Measurements from ENCODE around the gene ACAD11. TPM values are rescaled to one million over a fixed set of nuclear protein-coding genes. Genes with fewer than 3 reads are reported as not detected.

The ACAD11 gene
- total RNA-seq, 1 experiment from 2014 or later = 15.6 TPM

DNA sequence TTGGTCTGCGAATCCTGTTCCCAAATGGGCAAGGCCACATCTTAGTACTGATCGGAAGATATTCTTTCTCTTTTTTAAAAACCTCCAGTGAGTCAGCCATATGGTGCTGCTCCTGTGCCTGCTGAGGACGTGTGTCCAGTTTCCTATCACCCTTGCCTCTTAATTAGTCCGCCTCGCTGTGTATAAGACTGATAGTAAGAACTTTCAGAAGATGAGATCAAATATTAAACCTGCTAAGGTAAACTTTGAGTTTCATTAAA, 1.1 kb upstream of the ACAD11 start:
- Histone ChIP-seq H3K18ac (ENCODE audit: insufficient read length, low read depth, low read length) (no peak overlapping the region), H3K14ac (ENCODE audit: insufficient read depth, low read length) (no peak overlapping the region), H3K4me2 (ENCODE audit: insufficient read depth, insufficient read length, low read length) (peak overlapping the region; percentile 59), H3K4ac (ENCODE audit: low read depth, low read length) (no peak overlapping the region), H3K56ac (ENCODE audit: insufficient read length, low read depth, low read length) (no peak overlapping the region), H3K4me1 (ENCODE audit: insufficient read depth, low read length) (no peaks in the 10 kb centered on the region), H3K23ac (ENCODE audit: insufficient read length, low read depth, low read length) (no peak overlapping the region), H4K20me1 (ENCODE audit: control insufficient read depth, insufficient read depth, insufficient read length) (no peaks in the 10 kb centered on the region), H3K23me2 (ENCODE audit: insufficient read length, low read depth, low read length, poor library complexity, severe bottlenecking) (peaks cover 12% of the 10 kb centered on the region), H2BK20ac (ENCODE audit: low read depth, low read length, poor library complexity, severe bottlenecking) (no peak overlapping the region), H4K91ac (ENCODE audit: insufficient read length, low read depth, low read length) (no peak overlapping the region), H3T11ph (ENCODE audit: low read length) (no peak overlapping the region), H3K9ac (ENCODE audit: extremely low read depth, insufficient read length, low read length) (peak overlapping the region; percentile 86), H4K8ac (replicated peaks; ENCODE audit: insufficient read length, low read depth, low read length) (no peak overlapping the region), H3K79me2 (ENCODE audit: insufficient read depth, low read length) (peaks cover 6% of the 10 kb centered on the region; the same call in 1 of the 2 replicates), H2AK5ac (ENCODE audit: insufficient read length, low read length) (no peak overlapping the region), H3K9me3 (ENCODE audit: control insufficient read depth, low read depth, low read length) (no peaks in the 10 kb centered on the region), H3K27me3 (ENCODE audit: insufficient read depth, low read length) (no peaks in the 10 kb centered on the region), H2BK15ac (ENCODE audit: low read depth, low read length) (no peak overlapping the region), H2BK5ac (ENCODE audit: insufficient read length, low read length) (no peak overlapping the region), H3K27ac (ENCODE audit: insufficient read length, low read depth, low read length) (no peak overlapping the region), H2BK120ac (ENCODE audit: low read depth, low read length, poor library complexity, severe bottlenecking) (no peak overlapping the region), H2BK12ac (ENCODE audit: insufficient read length, low read depth, low read length) (no peak overlapping the region), H3K79me1 (ENCODE audit: insufficient read depth, low read depth, low read length, poor library complexity, severe bottlenecking) (no peaks in the 10 kb centered on the region), H4K5ac (ENCODE audit: insufficient read length, low read depth, low read length) (no peak overlapping the region), H2AFZ (ENCODE audit: low read length) (no peak overlapping the region)
- Mint-ChIP-seq H3K36me3 (ENCODE audit: insufficient read depth in 1 of 3, low read depth in 3 of 3) (no peaks in the 10 kb centered on the region; a peak in 1 of 7 replicates), H3K9me3 (no peaks in the 10 kb centered on the region), H3K27me3 (ENCODE audit: low read depth) (no peaks in the 10 kb centered on the region), H3K4me1 (peaks cover 14 to 19% of the 10 kb centered on the region in 2 experiments), H3K27ac (peak overlapping the region in 2 of 3 experiments; percentile 98; a peak in 5 of 7 replicates), H3K4me3 (peak overlapping the region; percentile 95 to 98)
- TF ChIP-seq, protein P1, sequence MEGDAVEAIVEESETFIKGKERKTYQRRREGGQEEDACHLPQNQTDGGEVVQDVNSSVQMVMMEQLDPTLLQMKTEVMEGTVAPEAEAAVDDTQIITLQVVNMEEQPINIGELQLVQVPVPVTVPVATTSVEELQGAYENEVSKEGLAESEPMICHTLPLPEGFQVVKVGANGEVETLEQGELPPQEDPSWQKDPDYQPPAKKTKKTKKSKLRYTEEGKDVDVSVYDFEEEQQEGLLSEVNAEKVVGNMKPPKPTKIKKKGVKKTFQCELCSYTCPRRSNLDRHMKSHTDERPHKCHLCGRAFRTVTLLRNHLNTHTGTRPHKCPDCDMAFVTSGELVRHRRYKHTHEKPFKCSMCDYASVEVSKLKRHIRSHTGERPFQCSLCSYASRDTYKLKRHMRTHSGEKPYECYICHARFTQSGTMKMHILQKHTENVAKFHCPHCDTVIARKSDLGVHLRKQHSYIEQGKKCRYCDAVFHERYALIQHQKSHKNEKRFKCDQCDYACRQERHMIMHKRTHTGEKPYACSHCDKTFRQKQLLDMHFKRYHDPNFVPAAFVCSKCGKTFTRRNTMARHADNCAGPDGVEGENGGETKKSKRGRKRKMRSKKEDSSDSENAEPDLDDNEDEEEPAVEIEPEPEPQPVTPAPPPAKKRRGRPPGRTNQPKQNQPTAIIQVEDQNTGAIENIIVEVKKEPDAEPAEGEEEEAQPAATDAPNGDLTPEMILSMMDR (conservative IDR thresholded peaks at IDR 0.05) = no peak
- no CpG with 5 or more reads among the region's 5 CpGs for WGBS (ENCODE audit: extremely low coverage, insufficient read length, low lambda C conversion rate)
- DNase-seq = no peak
